GM19397 (cell line): Measurements from ENCODE around the gene KCNG3.
"Not testable (repeated sequence)": the region's sequence is repeated elsewhere in the genome, so short reads cannot be mapped to it uniquely, and the experiment has no call there.

Source experiments
- ATAC-seq: cut with Tn5 transposase; IDR thresholded peaks from one replicate; pipeline ENCODE4 v1.9.1; 2021; ENCODE audit warnings: mild to moderate bottlenecking, moderate library complexity; ENCODE audit not compliant: unreplicated experiment

The KCNG3 gene

GRCh38 chr2:42430188-42430587 lies 63.6 kb downstream of the KCNG3 start:
- ATAC-seq = no peak

- ATAC-seq = no peak
Measured at GRCh38 chr2:42429352-42429751, 64.4 kb downstream of the KCNG3 start.

- ATAC-seq = no peak
Measured at GRCh38 chr2:42425697-42426096, 68.1 kb downstream of the KCNG3 start.

GRCh38 chr2:42424033-42424432 lies 69.7 kb downstream of the KCNG3 start:
- ATAC-seq = no peak

- no peak for ATAC-seq
Measured at GRCh38 chr2:42421601-42422239, 72.1 kb downstream of the KCNG3 start.

GRCh38 chr2:42421157-42421485 lies 72.7 kb downstream of the KCNG3 start:
- ATAC-seq = no peak

GRCh38 chr2:42414648-42415047 lies 79.1 kb downstream of the KCNG3 start:
- no peak for ATAC-seq

GRCh38 chr2:42414158-42414557 lies 79.6 kb downstream of the KCNG3 start:
- ATAC-seq = no peak

- ATAC-seq = no peak
Measured at GRCh38 chr2:42410742-42411514, 82.9 kb downstream of the KCNG3 start.

GRCh38 chr2:42408009-42408408 lies 85.8 kb downstream of the KCNG3 start:
- no peak for ATAC-seq

- ATAC-seq = no peak
Measured at GRCh38 chr2:42407476-42407875, 86.3 kb downstream of the KCNG3 start.

- ATAC-seq = no peak
Measured at GRCh38 chr2:42404676-42405075, 89.1 kb downstream of the KCNG3 start.

GRCh38 chr2:42401773-42402172 lies 92.0 kb downstream of the KCNG3 start:
- no peak for ATAC-seq

GRCh38 chr2:42398052-42398451 lies 95.7 kb downstream of the KCNG3 start:
- not testable (repeated sequence) for ATAC-seq

- not testable (repeated sequence) for ATAC-seq
Measured at GRCh38 chr2:42393320-42393719, 100.5 kb downstream of the KCNG3 start.

GRCh38 chr2:42392191-42392590 lies 101.6 kb downstream of the KCNG3 start:
- ATAC-seq = no peak
